Amniotic epithelial cell (primary cell): ENCODE measurements around the gene RHBDD1.

Experiments
- DNase-seq: peaks from one replicate; pipeline ENCODE4 v3.0.0-alpha.2; 2010; ENCODE audit warnings: low read depth

Gene RHBDD1

DNA sequence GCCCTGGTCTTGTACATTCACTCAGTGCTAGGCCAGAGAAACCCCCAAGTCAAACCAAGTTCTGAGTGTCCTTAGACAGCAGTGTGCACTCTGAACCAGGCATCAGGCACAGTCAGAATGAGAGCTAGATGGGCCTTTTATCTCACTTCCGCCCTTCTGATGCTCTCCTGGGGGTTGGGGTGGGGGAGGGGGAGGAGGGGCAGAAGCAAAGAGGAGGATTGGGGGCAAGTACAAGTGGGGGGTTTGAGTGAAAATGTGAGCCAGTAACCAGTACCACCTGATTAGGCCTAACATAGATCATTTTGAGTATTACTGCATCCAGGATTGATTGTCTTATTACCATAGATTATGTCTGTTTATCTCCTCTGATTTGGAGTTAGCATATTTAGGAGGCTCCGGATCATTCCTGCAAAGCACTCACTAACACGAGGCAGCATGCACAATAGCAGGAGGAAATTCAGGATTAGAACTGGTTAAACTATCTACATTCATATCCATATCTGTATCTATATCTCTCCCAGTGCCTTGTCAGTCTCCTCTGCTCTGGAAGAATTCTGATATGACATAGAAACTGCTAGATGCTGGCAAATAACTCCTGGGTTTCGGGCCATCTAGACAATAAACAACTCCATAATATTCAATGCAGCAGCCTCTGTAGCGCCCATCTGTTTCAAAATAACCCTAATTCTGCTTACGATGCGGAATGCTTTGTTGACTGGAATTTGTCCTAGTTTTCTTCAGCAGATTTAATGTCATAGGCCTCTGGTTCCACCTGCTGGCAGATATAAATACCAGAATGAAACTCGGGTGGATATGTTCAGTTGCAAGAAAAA lies 149.1 kb downstream of the RHBDD1 start:
- DNase-seq: peak; percentile 81

DNA sequence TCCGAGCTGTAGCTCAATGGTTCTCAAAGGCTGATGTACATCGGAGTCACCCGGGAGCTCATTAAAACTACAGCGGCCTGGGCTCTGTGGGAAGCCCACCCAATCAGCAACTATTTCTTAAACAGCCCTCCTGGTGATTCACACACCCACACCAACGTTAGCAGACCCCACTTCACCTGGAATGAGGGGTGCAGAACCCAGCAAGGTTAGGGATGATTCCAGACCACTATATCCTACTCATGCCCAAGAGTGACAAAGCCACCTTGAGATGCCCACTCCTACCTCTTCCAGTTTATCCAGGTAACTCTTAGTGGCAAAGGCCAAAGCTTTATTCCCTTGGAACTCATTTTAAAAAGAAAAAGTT lies 149.7 kb downstream of the RHBDD1 start:
- no peak for DNase-seq

DNA sequence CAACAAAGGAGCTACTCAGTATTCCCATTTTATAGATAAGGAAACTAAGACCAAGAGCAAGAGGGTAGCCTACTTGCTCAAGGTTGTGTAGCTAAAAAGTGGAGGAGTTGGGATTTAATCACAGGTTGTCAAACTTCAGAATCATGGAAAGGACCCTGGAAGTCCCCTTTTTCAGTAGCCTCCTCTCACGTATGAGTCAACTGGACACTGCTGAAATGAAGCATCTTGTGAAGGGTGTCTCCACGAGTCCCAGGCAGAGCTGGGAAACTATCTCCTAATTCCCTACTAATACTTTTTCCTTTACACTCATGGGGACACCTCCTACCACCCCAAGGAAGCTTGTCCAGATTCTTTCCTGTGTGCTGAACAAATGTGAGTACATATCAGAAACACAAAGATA lies 155.8 kb downstream of the RHBDD1 start:
- DNase-seq: no peak

DNA sequence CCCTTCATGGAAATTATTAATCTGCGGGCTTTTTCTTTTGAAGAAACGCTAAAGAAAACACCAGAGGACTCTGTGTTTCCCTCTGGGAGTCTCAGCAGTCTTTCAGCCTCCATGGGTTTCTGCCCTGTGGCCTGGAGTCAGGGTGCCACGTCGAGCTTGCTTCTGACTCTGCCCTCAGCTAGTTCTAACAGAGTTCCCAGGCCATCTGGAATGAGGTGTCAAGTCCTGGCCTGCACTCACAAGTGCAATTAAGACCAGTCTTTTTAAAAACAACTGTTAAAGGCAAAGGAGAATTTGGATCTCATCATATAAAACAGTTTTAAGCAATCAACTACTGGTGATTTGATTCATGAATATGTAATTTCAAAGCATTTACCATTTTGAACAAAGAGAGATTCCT lies 157.3 kb downstream of the RHBDD1 start:
- DNase-seq: no peak

DNA sequence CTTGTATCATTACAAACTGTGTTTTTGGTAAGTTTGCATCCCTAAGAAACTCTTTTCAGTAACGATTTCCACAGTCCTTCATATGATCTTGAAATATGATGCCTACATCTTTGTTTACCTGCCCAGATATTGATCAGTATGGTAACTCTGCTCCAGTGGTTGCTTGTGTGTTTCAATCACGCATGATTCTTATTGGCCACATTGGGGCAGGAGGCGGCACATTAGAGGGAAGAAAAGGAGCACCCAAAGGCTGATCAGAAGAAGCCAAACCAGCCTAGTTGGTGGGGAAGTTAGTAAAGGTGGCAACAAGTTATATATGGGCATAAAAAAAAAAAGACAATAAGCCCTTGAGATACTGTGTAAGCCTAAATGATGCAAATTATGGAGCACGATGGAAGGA lies 158.9 kb downstream of the RHBDD1 start:
- no peak for DNase-seq

DNA sequence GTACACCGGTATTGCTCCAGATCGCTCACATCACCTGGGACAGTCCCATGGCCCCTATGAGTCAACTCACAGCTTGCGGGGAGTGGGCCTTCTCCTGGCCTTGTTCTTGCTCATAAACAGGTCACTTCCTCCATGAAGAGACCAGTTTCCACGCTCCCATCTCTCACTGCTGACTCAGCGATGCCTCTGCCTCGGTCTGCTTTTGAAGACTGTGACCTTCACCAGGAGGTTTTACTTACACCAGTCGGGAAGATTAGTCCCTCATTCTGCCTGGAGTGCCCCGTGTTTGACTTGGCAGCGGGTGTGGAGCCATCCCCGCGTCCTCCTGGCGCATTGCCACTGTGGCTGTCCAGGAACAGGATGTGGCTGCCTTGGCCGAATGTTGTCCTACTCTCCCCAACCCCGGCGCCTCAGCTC lies 159.8 kb downstream of the RHBDD1 start:
- peak; percentile 69 for DNase-seq

DNA sequence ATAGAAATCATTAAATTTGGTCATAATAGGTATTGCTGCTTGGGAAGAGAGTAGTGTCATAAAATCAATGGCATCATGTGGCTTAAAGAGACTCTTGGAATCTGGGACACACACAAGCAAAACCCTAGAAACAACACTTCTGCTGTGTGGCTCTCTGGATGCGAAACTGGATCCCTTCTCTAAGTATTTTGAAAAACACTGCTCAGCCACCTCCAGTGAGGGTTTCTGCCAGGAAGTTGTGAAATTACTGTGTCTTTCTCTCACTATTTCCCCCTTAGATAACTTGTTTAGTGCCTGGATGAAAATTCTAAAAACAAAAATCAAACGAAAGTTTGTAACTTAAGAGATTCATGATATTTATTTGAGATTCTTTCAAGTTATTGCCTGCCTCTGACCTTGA lies 163.8 kb downstream of the RHBDD1 start:
- DNase-seq: no peak

DNA sequence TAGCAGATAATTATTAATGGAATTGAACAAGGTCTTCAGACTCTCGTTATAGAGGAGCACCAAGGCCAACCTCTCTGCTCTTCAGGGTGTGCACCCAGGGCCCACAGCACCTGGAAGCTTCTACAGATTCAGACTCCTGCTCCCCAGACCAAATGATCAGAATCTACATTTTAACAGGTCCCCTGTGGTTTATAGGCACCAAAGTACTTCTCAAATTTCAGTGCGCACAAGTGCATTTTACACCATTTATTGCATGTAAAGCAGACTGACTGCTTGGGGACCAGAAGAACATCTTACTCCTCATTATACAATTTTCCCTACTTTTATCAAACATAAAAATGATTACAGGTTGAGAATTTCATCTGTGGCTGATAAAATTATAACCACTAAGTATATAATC lies 164.3 kb downstream of the RHBDD1 start:
- DNase-seq: no peak

DNA sequence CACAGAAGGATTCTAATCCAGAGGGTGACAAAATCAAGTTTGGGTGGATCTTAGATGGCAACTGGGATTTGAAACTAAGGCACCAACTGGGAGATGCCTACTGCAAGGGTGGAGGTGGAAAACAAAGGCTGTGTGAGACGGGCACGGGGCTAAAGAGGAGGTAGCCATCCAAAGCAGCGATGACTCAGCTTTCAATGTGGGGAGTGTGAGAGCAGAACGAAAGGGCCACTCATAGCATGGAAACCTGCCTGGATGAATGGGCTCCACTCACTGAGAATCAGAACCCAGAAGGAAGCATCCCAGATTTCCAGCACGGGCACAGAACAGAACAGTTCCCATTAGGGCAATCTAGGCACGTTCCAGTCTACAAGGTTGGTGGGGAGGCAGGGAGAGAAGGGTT lies 168.6 kb downstream of the RHBDD1 start:
- DNase-seq: no peak

DNA sequence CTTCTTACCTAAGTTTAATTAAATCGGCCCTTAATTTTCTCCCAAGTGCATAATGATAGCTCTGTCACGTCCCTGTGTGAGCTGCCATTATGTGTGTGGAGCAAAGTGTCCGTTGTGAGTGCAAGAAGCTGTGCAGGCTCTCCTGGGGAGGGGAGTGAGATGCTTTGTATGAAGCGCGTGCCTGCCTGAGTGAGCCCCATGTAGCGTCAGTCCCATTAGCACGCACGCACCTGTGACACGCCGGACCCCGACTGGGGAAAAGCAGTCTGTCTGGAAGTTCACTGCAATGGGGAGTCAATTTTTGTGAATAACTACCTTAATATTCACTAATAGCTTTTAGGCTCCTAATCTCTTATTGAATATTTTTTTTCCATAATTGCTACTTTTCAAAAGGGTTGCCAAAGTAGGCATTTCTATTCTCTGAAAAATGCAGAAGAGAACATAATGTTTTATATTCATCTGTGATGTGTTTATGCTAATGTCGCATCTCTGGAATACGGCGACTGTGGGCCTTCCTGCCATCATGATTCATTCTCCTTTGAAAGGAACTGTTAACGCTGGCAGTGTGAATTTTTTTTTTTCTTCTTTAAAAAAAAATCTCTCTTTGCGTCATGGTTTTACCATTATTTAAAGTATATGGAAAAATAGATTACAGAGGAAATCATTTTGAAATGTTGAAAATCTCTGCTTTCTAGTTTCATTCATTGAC lies 170.5 kb downstream of the RHBDD1 start:
- no peak for DNase-seq

DNA sequence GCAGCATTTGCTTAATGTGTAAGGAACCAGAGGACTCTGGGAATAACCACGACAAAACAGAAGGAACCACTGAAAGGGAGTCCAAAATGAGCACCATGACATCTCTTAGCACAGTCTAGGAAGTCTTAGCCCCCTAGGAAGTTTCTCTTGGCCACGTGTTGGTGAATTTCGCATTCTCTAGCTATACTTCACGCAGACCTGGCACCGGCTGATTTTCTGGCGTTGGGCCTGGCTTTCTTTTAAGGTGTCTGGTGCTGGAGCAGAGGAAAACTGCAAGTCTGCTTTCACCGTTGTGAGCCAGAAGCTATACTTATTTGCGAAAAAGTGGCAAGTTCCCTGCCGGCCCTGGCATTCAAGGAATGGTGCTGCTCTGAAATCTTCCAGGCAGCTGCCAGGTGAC lies 171.3 kb downstream of the RHBDD1 start:
- DNase-seq: no peak

DNA sequence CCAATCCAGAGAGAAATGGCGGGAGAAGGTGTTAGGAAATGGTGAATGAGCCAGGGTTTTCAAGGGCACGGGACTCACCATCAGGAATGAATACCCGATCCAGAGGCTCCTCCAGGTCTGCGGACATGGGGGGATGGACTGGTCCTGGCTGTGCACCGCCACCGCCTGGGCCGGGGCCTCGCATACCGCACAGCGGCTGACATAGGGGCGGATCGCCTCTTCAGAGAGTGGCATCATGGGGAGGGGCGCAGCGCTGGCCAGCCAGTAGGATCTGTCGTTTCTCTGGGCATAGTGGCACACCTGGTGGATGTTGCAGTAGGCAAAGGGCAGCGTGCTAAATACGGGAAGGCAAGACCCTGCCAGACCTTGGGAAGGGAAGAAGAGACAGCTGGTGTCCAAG lies 172.1 kb downstream of the RHBDD1 start:
- DNase-seq: no peak

DNA sequence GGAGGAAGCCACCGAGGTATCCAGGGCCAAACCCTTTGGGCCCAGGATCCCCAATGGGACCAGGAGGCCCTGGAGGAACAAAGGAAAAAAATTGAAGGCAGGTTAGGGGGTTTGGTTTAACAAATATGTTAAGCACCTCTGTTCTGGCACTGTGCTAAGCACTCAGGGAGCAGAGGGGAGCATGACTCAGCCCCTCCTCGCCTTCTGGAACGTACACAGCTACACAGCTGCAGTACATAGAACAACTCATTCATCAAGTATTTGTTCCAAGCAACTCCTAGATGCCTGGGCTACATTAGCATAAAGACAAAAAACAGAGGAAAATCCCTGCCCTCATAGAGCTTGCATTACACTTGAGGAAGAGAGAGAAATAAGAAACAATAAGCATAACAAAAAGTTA lies 174.6 kb downstream of the RHBDD1 start:
- peak; percentile 43 for DNase-seq

DNA sequence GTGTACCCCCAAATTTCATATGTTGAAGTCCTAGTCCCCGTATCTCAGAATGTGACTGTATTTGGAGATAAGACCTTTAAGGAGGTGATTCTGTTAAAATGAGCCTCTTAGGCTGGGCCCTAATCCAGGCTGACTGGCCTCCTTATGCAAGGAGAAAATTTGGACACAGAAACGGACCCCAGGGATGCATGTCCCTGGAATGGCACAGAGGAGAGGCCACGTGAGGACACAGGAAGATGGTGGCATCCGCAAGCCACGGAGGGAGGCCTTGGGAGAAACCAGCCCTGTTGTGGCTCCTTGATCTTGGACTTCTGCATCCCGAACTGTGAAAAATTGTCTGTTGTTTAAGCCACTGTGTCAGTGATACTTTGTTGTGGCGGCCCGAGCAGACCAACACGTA lies 177.5 kb downstream of the RHBDD1 start:
- no peak for DNase-seq

DNA sequence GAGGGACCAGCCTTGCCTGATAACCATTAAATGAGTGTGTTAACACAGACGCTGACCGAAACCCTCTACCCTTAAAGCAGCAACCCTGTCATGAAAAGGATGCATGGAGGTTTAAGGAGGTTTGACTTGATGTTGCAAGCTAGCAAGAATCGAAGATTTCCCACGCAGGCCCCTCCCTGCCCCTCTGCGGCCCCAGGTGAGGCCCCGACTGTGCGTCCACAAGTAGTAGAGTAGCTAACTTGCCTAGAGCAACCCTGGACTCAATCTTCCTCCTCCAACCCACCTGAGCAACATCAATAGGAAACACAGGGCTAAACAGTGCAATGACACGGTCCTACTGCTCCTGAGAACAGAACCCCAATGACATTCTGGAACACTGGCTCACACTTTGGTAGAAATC lies 178.0 kb downstream of the RHBDD1 start:
- DNase-seq: no peak

DNA sequence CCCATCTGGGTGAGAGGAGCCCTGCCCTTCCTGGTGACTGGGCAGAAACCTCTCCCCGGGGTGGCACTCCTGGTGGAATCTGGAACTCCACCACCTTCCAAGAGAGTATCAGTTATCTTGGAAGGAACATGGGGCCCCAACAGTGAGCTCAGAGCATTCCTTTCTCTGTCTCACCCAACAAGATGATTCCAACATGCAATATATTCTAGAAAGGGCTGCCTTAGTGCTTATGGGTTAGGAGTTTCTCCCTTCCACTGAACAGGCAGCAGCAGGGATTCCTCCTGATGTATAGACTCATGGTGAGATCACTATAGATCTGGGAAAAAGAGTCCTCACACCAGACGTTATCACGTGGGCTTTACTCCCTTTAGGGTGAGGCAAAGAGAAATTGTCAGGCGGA lies 181.0 kb downstream of the RHBDD1 start:
- DNase-seq: no peak

DNA sequence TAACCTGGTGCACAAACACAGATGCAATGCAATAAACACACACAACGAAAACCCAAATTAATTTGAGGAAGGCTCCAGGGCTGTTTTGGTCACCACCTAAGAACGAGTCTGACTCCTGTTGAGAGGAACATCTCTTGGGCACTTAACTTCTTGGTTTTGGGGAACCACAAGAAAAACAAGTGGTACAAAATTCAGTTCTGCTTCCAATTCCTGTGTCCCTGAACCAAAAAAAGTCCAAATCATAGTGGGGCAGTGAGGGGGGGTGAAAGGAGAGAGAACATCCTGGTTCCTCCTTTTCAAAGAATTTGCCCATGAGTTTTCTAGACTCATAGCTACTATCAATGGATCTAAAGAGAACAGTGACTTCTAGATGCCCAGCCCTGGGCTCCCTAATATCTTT lies 184.6 kb downstream of the RHBDD1 start:
- no peak for DNase-seq

DNA sequence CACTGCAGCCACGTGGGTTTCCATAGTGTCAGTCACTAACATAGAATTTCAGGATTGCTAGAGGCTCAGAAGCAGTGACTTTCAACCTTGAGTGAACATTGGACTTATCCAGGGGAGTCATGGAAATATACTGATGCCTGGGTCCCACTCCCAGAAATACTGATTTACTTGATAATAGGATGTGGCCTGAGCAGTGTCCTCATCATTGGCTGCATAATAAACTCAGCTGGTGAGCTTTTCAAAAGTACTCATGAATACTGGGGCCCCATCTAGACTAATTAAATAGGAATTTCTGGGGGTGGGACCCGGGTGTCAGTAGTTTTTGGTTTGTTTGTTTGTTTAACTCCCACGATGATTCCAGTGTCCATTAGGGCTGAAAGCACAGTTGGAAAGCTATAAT lies 186.8 kb downstream of the RHBDD1 start:
- no peak for DNase-seq

DNA sequence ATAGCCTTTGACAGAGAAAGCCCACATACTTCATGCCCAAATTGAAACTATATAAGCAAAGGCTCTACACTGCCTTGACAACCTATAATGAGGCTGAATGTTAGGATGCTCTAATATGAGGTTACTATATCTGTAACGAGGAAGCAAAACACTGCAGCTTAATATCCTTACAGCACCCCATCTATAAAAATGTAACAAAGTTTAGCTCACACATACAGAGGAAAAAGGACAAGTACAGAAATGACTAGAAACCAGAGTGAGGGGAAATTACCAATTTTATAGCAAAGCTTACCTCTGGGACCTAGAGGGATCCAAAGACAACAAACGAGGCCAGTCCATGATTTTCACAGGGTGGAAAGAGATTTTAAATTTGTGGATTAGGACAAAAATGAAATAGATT lies 189.7 kb downstream of the RHBDD1 start:
- no peak for DNase-seq

DNA sequence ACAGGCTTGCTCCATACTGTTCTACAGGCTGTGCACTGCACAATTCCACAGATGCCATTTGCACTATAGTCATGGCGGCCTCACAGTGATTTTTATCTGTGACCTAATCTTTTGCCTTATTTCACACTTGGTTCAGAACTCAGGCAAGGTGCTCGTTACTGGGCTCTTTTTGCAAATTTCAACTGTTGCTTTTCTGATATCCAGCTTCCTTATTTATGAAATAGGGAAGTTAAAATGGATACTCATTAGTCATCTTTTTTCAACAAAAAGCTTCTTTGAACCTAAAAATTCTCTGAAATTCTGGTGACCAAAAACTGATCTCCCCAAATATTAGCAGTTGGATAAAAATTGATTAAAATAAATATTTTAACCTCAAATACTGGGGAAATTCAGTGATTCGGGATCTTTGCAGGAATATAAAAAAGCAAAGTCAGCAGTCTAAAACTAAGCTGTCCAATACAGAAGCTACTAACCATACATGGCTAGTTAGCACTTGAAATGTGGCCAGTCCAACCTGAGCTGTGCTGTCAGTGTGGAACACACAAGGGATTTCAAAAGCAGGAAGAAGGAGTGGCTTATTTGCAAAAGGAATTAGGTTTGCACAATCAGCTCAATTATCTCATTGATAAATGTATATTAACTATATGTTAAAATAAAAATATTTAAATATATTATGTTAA lies 193.7 kb downstream of the RHBDD1 start:
- DNase-seq: no peak

DNA sequence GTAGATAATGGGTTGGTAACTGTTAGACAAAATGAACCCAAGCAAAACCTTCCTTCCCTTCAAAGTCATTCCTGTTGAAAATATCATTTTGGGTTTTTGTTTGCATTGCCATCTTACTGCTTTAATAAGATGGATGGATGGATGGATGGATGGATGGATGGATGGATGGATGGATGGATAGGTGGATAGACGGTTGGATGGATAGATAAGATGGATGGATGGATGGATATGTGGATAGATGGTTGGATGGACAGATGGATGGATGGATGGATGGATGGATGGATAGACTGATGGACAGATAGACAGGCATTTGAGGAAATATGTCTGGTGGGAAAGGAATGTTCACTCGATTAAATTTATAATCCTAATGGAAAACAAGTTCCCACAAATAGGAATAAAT lies 194.9 kb downstream of the RHBDD1 start:
- DNase-seq: no peak

DNA sequence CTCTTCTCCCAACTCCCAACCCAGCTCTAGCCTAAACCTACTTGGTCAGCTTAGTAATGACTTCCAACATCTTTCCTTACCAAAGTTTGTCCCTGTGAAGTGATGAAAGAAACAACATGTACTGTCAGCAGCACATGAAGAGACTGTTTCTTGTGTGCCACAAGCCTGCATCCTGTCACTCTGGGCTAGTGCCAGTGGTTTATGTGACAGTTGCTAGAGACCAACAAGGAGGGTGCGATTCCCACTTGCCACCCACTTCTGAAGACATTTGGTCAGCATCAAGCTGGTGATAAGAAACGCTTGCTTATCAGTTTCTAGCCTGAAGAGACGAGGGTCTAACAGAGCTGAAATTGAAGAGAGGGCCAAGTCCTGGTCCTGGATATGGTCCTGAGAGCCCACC lies 195.5 kb downstream of the RHBDD1 start:
- DNase-seq: no peak

DNA sequence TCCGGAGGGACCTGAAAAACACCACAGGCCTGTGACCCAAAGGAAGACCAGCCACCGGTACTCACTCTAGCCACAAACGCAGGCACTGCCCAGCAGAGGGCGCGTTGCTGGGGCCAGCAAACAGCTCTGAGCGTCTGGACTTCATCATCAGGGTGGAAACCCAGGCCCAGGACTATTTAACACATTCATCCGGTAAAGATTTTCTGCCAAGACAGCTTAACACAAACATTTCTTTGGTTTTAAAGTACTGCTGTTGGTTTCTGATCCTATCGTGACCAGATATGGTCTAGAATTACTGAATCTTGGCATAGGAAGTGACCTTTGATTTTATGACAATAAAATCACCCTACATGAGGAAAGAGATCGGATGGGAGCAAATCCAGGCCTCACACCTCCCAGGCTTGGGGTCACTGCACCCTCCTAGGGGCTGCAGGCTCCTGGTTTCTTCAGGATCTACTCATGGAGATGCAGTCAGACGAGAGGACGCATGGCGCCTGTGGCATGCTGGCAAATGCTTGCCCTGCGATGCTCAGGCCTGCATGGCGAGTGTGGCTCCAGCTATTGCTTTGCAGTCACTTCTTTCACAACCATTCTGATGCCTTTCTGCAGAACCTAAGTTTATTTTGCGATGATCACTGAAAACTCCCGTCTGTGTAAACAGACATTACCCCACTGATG lies 197.8 kb downstream of the RHBDD1 start:
- peak; percentile 78 for DNase-seq
